GM23338 (cell line): Measurements from ENCODE around the gene ZER1. TPM values are rescaled to one million over a fixed set of nuclear protein-coding genes. Genes with fewer than 3 reads are reported as not detected.

Source experiments
- ATAC-seq: fragments of 200-7000 bp; cut with Tn5 transposase; 3 replicates; pipeline ENCODE4 v1.9.1; 2020
- DNase-seq: peaks from one replicate; pipeline ENCODE4 v3.0.0-alpha.2; 2015; ENCODE audit warnings: low spot score
- H2AFZ ChIP-seq: fragments of 200-600 bp; sonication (generic); 2 replicates; pipeline ENCODE4 v1.8.0; 2016; ENCODE audit warnings: antibody characterized with exemption, mild to moderate bottlenecking, moderate library complexity
- H3F3A ChIP-seq: fragments of 200-600 bp; sonication (generic); replicated peaks from 2 replicates; pipeline ENCODE4 v1.8.0; 2017; ENCODE audit warnings: antibody characterized with exemption, mixed run types, low read depth
- H3K27ac ChIP-seq: fragments of 200-600 bp; sonication (generic); 2 replicates; pipeline ENCODE4 v1.6.1; 2016; ENCODE audit warnings: low read depth
- H3K27me3 ChIP-seq: fragments of 200-600 bp; sonication (generic); 2 replicates; pipeline ENCODE4 v1.8.0; 2016; ENCODE audit warnings: mild to moderate bottlenecking, mixed run types, moderate library complexity; ENCODE audit not compliant: insufficient read depth
- H3K36me3 ChIP-seq: fragments of 200-600 bp; sonication (generic); 2 replicates; pipeline ENCODE4 v1.8.0; 2016; ENCODE audit warnings: mild to moderate bottlenecking; ENCODE audit not compliant: insufficient read depth
- H3K4me1 ChIP-seq: fragments of 200-600 bp; sonication (generic); 2 replicates; pipeline ENCODE4 v1.8.0; 2016; ENCODE audit warnings: mild to moderate bottlenecking, moderate library complexity; ENCODE audit not compliant: insufficient read depth
- H3K4me2 ChIP-seq: fragments of 200-600 bp; sonication (generic); 2 replicates; pipeline ENCODE4 v1.7.1; 2017; ENCODE audit warnings: mixed run types
- H3K4me3 ChIP-seq: fragments of 200-600 bp; sonication (generic); 2 replicates; pipeline ENCODE4 v1.6.1; 2016; ENCODE audit warnings: mixed run types
- H3K79me2 ChIP-seq: fragments of 200-600 bp; sonication (generic); replicated peaks from 2 replicates; pipeline ENCODE4 v1.8.0; 2017; ENCODE audit warnings: mild to moderate bottlenecking; ENCODE audit not compliant: insufficient read depth
- H3K9me2 ChIP-seq: fragments of 200-600 bp; sonication (generic); 2 replicates; pipeline ENCODE4 v1.8.0; 2017; ENCODE audit not compliant: insufficient read depth
- H4K20me1 ChIP-seq: fragments of 200-600 bp; sonication (generic); replicated peaks from 2 replicates; pipeline ENCODE4 v1.8.0; 2017; ENCODE audit warnings: mild to moderate bottlenecking; ENCODE audit not compliant: insufficient read depth
- H3K27ac Mint-ChIP-seq: 2 replicates; pipeline ENCODE4 v1.8.0; 2020; ENCODE audit warnings: inconsistent platforms, mild to moderate bottlenecking, moderate library complexity, mixed read lengths
- H3K27me3 Mint-ChIP-seq: 3 replicates; pipeline ENCODE4 v1.8.0; 2022; ENCODE audit warnings: low read depth, mild to moderate bottlenecking, moderate library complexity, mixed read lengths, inconsistent platforms; ENCODE audit not compliant: insufficient read depth, poor library complexity
- H3K36me3 Mint-ChIP-seq: 3 replicates; pipeline ENCODE4 v1.8.0; 2021; ENCODE audit warnings: low read depth, mild to moderate bottlenecking, inconsistent platforms, moderate library complexity, mixed read lengths
- H3K4me1 Mint-ChIP-seq: 3 replicates; pipeline ENCODE4 v1.8.0; 2020; ENCODE audit warnings: mild to moderate bottlenecking, inconsistent platforms, mixed read lengths
- H3K4me3 Mint-ChIP-seq: 3 replicates; pipeline ENCODE4 v1.8.0; 2021; ENCODE audit warnings: moderate library complexity, mild to moderate bottlenecking, inconsistent platforms, mixed read lengths
- H3K9me3 Mint-ChIP-seq: 3 replicates; pipeline ENCODE4 v1.8.0; 2020; ENCODE audit warnings: moderate library complexity, mild to moderate bottlenecking, inconsistent platforms, mixed read lengths
- CREB1 ChIP-seq: fragments of 250-450 bp; sonication (Bioruptor Pico); IDR thresholded peaks from 2 replicates; pipeline ENCODE4 v1.5.0; 2020; ENCODE audit warnings: low read depth, mild to moderate bottlenecking, moderate library complexity
- CTCF ChIP-seq, 2 experiments: fragments of 200-600 bp in 1 of 2; sonication (generic) in 1 of 2; conservative IDR thresholded peaks; 2 replicates each; pipeline versions ENCODE4 v1.5.1 to v1.6.1; 2016 to 2017; ENCODE audit warnings: antibody characterized with exemption in 2 of 2, low read depth in 2 of 2, mild to moderate bottlenecking in 2 of 2, moderate library complexity in 1 of 2
- EZH2 ChIP-seq: fragments of 200-600 bp; sonication (generic); IDR thresholded peaks from one replicate; pipeline ENCODE4 v1.8.0; 2017; ENCODE audit warnings: antibody characterized with exemption, mild to moderate bottlenecking, low read depth; ENCODE audit not compliant: unreplicated experiment
- JUNB ChIP-seq: IDR thresholded peaks from one replicate; pipeline ENCODE4 v1.6.1; 2016; ENCODE audit warnings: antibody characterized with exemption; ENCODE audit not compliant: unreplicated experiment
- POLR2AphosphoS5 ChIP-seq: IDR thresholded peaks from 2 replicates; pipeline ENCODE4 v1.6.1; 2016; ENCODE audit warnings: antibody characterized with exemption, low read depth
- STAT1 ChIP-seq: IDR thresholded peaks from one replicate; pipeline ENCODE4 v1.6.1; 2016; ENCODE audit warnings: antibody characterized with exemption; ENCODE audit not compliant: unreplicated experiment
- ZNF114 ChIP-seq: fragments of 250-450 bp; sonication (Bioruptor Pico); IDR thresholded peaks from 2 replicates; pipeline ENCODE4 v1.5.0; 2020; ENCODE audit warnings: mild to moderate bottlenecking, moderate library complexity
- ZNF331 ChIP-seq: fragments of 250-450 bp; sonication (Bioruptor Pico); IDR thresholded peaks from 2 replicates; pipeline ENCODE4 v1.5.0; 2020; ENCODE audit warnings: low read depth, mild to moderate bottlenecking, moderate library complexity
- ZNF462 ChIP-seq: fragments of 250-450 bp; sonication (Bioruptor Pico); IDR thresholded peaks from 2 replicates; pipeline ENCODE4 v1.5.0; 2020; ENCODE audit warnings: mild to moderate bottlenecking, moderate library complexity
- polyA plus RNA-seq: library from polyadenylated mRNA; unstranded; fragments of >200 nt; fragmentation: Nextera tagmentation; extraction: Ambion mirVana; gene quantifications from 2 replicates; pipeline ENCODE4 v1.2.1, GENCODE V29; 2016
- total RNA-seq: library from RNA; depleted of rRNA; stranded (reverse); fragments of >200 nt; shearing (Covaris generic); gene quantifications from 2 replicates; pipeline ENCODE4 v1.2.3, GENCODE V29; 2014
- TF ChIP-seq, protein P1 (sequence below): IDR thresholded peaks from one replicate; pipeline ENCODE4 v1.6.1; 2018; ENCODE audit warnings: antibody characterized with exemption; ENCODE audit not compliant: unreplicated experiment

ZER1 gene
- total and polyA plus RNA-seq, 2 experiments from 2014 or later = 7.0 to 23.9 TPM

DNA sequence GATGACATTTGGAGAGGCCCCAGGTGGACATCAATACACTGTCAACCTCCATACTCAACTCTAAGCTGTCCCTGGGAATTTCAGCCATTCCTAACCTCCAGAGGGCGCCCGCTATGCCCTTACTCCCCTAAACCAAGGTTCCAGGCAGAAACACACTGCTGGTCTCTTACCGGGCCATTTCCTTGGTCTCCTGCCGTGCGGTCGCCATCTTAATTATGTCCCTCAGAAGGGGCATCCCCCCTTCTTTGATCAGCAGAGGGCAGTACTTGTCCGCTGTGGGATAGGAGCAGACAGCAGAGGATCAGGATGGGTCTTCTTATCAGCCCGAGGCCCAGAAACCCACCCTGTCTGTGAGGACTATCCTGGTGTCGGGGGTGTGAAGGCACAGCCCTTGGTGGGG is 38.5 kb downstream of the ZER1 start (continued):
- TF ChIP-seq, protein P1, sequence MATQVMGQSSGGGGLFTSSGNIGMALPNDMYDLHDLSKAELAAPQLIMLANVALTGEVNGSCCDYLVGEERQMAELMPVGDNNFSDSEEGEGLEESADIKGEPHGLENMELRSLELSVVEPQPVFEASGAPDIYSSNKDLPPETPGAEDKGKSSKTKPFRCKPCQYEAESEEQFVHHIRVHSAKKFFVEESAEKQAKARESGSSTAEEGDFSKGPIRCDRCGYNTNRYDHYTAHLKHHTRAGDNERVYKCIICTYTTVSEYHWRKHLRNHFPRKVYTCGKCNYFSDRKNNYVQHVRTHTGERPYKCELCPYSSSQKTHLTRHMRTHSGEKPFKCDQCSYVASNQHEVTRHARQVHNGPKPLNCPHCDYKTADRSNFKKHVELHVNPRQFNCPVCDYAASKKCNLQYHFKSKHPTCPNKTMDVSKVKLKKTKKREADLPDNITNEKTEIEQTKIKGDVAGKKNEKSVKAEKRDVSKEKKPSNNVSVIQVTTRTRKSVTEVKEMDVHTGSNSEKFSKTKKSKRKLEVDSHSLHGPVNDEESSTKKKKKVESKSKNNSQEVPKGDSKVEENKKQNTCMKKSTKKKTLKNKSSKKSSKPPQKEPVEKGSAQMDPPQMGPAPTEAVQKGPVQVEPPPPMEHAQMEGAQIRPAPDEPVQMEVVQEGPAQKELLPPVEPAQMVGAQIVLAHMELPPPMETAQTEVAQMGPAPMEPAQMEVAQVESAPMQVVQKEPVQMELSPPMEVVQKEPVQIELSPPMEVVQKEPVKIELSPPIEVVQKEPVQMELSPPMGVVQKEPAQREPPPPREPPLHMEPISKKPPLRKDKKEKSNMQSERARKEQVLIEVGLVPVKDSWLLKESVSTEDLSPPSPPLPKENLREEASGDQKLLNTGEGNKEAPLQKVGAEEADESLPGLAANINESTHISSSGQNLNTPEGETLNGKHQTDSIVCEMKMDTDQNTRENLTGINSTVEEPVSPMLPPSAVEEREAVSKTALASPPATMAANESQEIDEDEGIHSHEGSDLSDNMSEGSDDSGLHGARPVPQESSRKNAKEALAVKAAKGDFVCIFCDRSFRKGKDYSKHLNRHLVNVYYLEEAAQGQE = no peak
- TF ChIP-seq ZNF114 (CRISPR knock-in tag) = no peak
- no peak for TF ChIP-seq STAT1
- 0 out of 2 replicates have a peak, but pooled peaks have one; percentile 28 for TF ChIP-seq CREB1
- peak; percentile 16; the same call in 1 of the 2 replicates for TF ChIP-seq ZNF462

DNA sequence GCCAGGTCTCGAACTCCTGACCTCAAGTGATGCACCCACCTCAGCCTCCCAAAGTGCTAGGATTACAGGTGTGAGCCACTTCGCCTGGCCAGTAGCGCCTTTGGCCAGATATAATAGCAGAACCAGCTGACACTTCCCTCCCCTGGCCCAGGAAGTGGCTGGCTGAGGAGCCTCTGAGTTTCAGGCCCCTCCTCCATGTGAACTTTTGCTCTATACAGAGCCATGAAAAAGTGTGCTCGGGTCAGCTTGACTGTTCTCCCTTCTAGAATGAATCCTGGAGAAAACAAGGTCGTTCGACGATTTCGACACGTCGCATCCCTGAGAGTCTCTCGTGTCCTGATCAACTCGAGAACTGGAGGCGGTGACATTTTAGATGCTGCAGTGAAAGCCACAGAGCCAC is 39.2 kb downstream of the ZER1 start:
- peaks cover 10% of the 10 kb centered on the region; the same call in 2 of the 3 replicates for H3K36me3 Mint-ChIP-seq
- no peak overlapping the region for H3K4me3 Mint-ChIP-seq
- peaks cover 13% of the 10 kb centered on the region for H3K27me3 Mint-ChIP-seq
- H3K36me3 ChIP-seq = no peaks in the 10 kb centered on the region
- ATAC-seq = no peak
- H2AFZ ChIP-seq = no peak overlapping the region
- H3K9me2 ChIP-seq = no peaks in the 10 kb centered on the region
- no peaks in the 10 kb centered on the region for H3K27me3 ChIP-seq
- H3K4me1 ChIP-seq = no peaks in the 10 kb centered on the region
- peaks cover 4% of the 10 kb centered on the region; the same call in 1 of the 2 replicates for H3F3A ChIP-seq
- 0 out of 2 replicates have a peak overlapping the region, but pooled peaks have one; percentile 2 for H3K27ac ChIP-seq
- no peaks in the 10 kb centered on the region for H3K79me2 ChIP-seq
- DNase-seq = no peak
- H4K20me1 ChIP-seq = no peaks in the 10 kb centered on the region
- no peaks in the 10 kb centered on the region for H3K9me3 Mint-ChIP-seq
- H3K4me1 Mint-ChIP-seq = peaks cover 11% of the 10 kb centered on the region; the same call in 2 of the 3 replicates
- TF ChIP-seq, protein P1 = no peak
- TF ChIP-seq CTCF (conservative IDR thresholded peaks at IDR 0.05; ENCODE audit: low read depth in 2 of 2) (no peak), JUNB (no peak), ZNF331 (CRISPR knock-in tag) (no peak), EZH2 (no peak), POLR2AphosphoS5 (no peak)
- no peak overlapping the region for H3K4me2 ChIP-seq
- H3K4me3 ChIP-seq = no peak overlapping the region
- H3K27ac Mint-ChIP-seq = no peak overlapping the region
